Occipital lobe (tissue), 2 donors: Measurements from ENCODE around the gene SLC26A4. TPM values are rescaled to one million over a fixed set of nuclear protein-coding genes. Genes with fewer than 3 reads are reported as not detected.

ENCODE experiments used
- DNase-seq: peaks from one replicate; lab custom pipeline; 2025; lab: John Stamatoyannopoulos, UW
- total RNA-seq: library from RNA; depleted of rRNA; stranded (reverse); fragments of >200 nt; gene quantifications from one replicate; pipeline ENCODE4 v1.2.3, GENCODE V29; 2014

SLC26A4 gene
- total RNA-seq, 1 donor from 2014 or later: 15.3 TPM

GRCh38 chr7:107659666-107660065 lies 962 bp upstream of the SLC26A4 start:
- DNase-seq: no peak

- DNase-seq: no peak
These were observed 645 bp downstream of the SLC26A4 start for GRCh38 chr7:107661081-107661864.

GRCh38 chr7:107661865-107662379 lies 1.3 kb downstream of the SLC26A4 start:
- DNase-seq: no peak

- DNase-seq: no peak
These were observed 2.6 kb downstream of the SLC26A4 start for GRCh38 chr7:107663196-107663595.

- no peak for DNase-seq
These were observed 6.2 kb downstream of the SLC26A4 start for GRCh38 chr7:107666790-107667189.

- no peak for DNase-seq
These were observed 6.7 kb downstream of the SLC26A4 start for GRCh38 chr7:107667341-107667740.

GRCh38 chr7:107668296-107668695 lies 7.7 kb downstream of the SLC26A4 start:
- DNase-seq: no peak

- no peak for DNase-seq
These were observed 11.6 kb downstream of the SLC26A4 start for GRCh38 chr7:107672183-107672582.

- no peak for DNase-seq
These were observed 15.6 kb downstream of the SLC26A4 start for GRCh38 chr7:107676249-107676648.

GRCh38 chr7:107678110-107678753 lies 17.6 kb downstream of the SLC26A4 start:
- no peak for DNase-seq

GRCh38 chr7:107680478-107680877 lies 19.9 kb downstream of the SLC26A4 start:
- DNase-seq: no peak

GRCh38 chr7:107682886-107683285 lies 22.3 kb downstream of the SLC26A4 start:
- no peak for DNase-seq

- DNase-seq: no peak
These were observed 23.7 kb downstream of the SLC26A4 start for GRCh38 chr7:107684287-107684686.

GRCh38 chr7:107684947-107685463 lies 24.4 kb downstream of the SLC26A4 start:
- no peak for DNase-seq

- DNase-seq: no peak
These were observed 26.3 kb downstream of the SLC26A4 start for GRCh38 chr7:107686816-107687387.

- DNase-seq: no peak
These were observed 27.0 kb downstream of the SLC26A4 start for GRCh38 chr7:107687656-107688055.

- DNase-seq: no peak
These were observed 28.9 kb downstream of the SLC26A4 start for GRCh38 chr7:107689553-107689952.

- DNase-seq: no peak
These were observed 29.5 kb downstream of the SLC26A4 start for GRCh38 chr7:107690084-107690483.

GRCh38 chr7:107690611-107691010 lies 30.0 kb downstream of the SLC26A4 start:
- no peak for DNase-seq

- DNase-seq: no peak
These were observed 31.1 kb downstream of the SLC26A4 start for GRCh38 chr7:107691716-107692115.

GRCh38 chr7:107692501-107692900 lies 31.9 kb downstream of the SLC26A4 start:
- no peak for DNase-seq

- no peak for DNase-seq
These were observed 32.8 kb downstream of the SLC26A4 start for GRCh38 chr7:107693396-107693795.
